Astrocyte (in vitro differentiated cells and primary cell): ENCODE results near the gene OLFML2B. TPM values are rescaled to one million over a fixed set of nuclear protein-coding genes. Genes with fewer than 3 reads are reported as not detected.

Experiments
- DNase-seq: peaks from one replicate; pipeline ENCODE4 v3.0.0-alpha.2; 2010; ENCODE audit warnings: low read depth
- FAIRE-seq: peaks from 2 replicates; lab custom pipeline; 2011; peaks lifted over from hg19 to GRCh38; lab: Jason Lieb, UNC
- H2AFZ ChIP-seq: 2 replicates; pipeline ENCODE4 v1.6.0; 2012; ENCODE audit warnings: low read depth, low read length, inconsistent platforms
- H3K27ac ChIP-seq: 2 replicates; pipeline ENCODE4 v1.5.1; 2011; ENCODE audit warnings: low read depth, low read length, inconsistent platforms
- H3K27me3 ChIP-seq: 2 replicates; pipeline ENCODE4 v1.6.0; 2011; ENCODE audit warnings: low read length, inconsistent platforms; ENCODE audit not compliant: insufficient read depth
- H3K36me3 ChIP-seq: 2 replicates; pipeline ENCODE4 v1.5.1; 2011; ENCODE audit warnings: low read length, inconsistent platforms; ENCODE audit not compliant: insufficient read depth
- H3K4me1 ChIP-seq: 2 replicates; pipeline ENCODE4 v1.5.1; 2011; ENCODE audit warnings: low read length, inconsistent platforms; ENCODE audit not compliant: insufficient read depth
- H3K4me2 ChIP-seq: 2 replicates; pipeline ENCODE4 v1.6.0; 2012; ENCODE audit warnings: low read length, inconsistent platforms
- H3K4me3 ChIP-seq: 2 replicates; pipeline ENCODE4 v1.5.1; 2011; ENCODE audit warnings: low read depth, mild to moderate bottlenecking, low read length, inconsistent platforms; ENCODE audit not compliant: insufficient read depth
- H3K79me2 ChIP-seq: 2 replicates; pipeline ENCODE4 v1.6.0; 2012; ENCODE audit warnings: mild to moderate bottlenecking, low read length, inconsistent platforms; ENCODE audit not compliant: insufficient read depth
- H3K9ac ChIP-seq: 2 replicates; pipeline ENCODE4 v1.6.0; 2012; ENCODE audit warnings: mild to moderate bottlenecking, low read length, inconsistent platforms
- H3K9me3 ChIP-seq: 2 replicates; pipeline ENCODE4 v1.5.1; 2012; ENCODE audit warnings: low read depth, mild to moderate bottlenecking, low read length, inconsistent platforms; ENCODE audit not compliant: insufficient read depth
- H4K20me1 ChIP-seq: 2 replicates; pipeline ENCODE4 v1.6.0; 2012; ENCODE audit warnings: low read length, inconsistent platforms; ENCODE audit not compliant: insufficient read depth
- H3K27ac Mint-ChIP-seq: one replicate; pipeline ENCODE4 v1.8.0; 2021; ENCODE audit warnings: mild to moderate bottlenecking, mixed read lengths; ENCODE audit not compliant: unreplicated experiment
- H3K27me3 Mint-ChIP-seq: one replicate; pipeline ENCODE4 v1.8.0; 2021; ENCODE audit warnings: low read depth, mixed read lengths; ENCODE audit not compliant: unreplicated experiment
- H3K36me3 Mint-ChIP-seq: one replicate; pipeline ENCODE4 v1.8.0; 2021; ENCODE audit warnings: low read depth, mixed read lengths; ENCODE audit not compliant: unreplicated experiment
- H3K4me1 Mint-ChIP-seq: one replicate; pipeline ENCODE4 v1.8.0; 2021; ENCODE audit warnings: low read depth, mixed read lengths; ENCODE audit not compliant: unreplicated experiment
- H3K4me3 Mint-ChIP-seq: one replicate; pipeline ENCODE4 v1.8.0; 2021; ENCODE audit warnings: mild to moderate bottlenecking, moderate library complexity, mixed read lengths; ENCODE audit not compliant: unreplicated experiment
- H3K9me3 Mint-ChIP-seq: one replicate; pipeline ENCODE4 v1.8.0; 2021; ENCODE audit warnings: mild to moderate bottlenecking, mixed read lengths; ENCODE audit not compliant: unreplicated experiment
- CTCF ChIP-seq: IDR thresholded peaks from 2 replicates; pipeline ENCODE4 v1.5.1; 2011; ENCODE audit warnings: low read depth, mild to moderate bottlenecking, inconsistent platforms, low read length, moderate library complexity; ENCODE audit not compliant: insufficient read depth
- EZH2 ChIP-seq: IDR thresholded peaks from 2 replicates; pipeline ENCODE4 v1.6.1; 2012; ENCODE audit warnings: mild to moderate bottlenecking, low read length, inconsistent platforms; ENCODE audit not compliant: insufficient read depth
- total RNA-seq: library from RNA; stranded (reverse); gene quantifications from 2 replicates; pipeline ENCODE4 v1.2.1, GENCODE V29; 2021

The OLFML2B gene
- total RNA-seq, 1 donor from 2014 or later = 14.7 TPM

- no peak overlapping the region for H3K9ac ChIP-seq
- Mint-ChIP-seq H3K9me3 (peaks cover 6% of the 10 kb centered on the region), H3K27ac (no peak overlapping the region), H3K4me1 (peaks cover 6% of the 10 kb centered on the region), H3K36me3 (peaks cover 29% of the 10 kb centered on the region), H3K4me3 (no peak overlapping the region), H3K27me3 (peaks cover 19% of the 10 kb centered on the region)
- H3K27ac ChIP-seq = no peak overlapping the region
- no peak overlapping the region for H2AFZ ChIP-seq
- no peak for FAIRE-seq
- no peak overlapping the region for H3K4me3 ChIP-seq
- H3K79me2 ChIP-seq = no peaks in the 10 kb centered on the region
- no peaks in the 10 kb centered on the region for H4K20me1 ChIP-seq
- no peaks in the 10 kb centered on the region for H3K9me3 ChIP-seq
- peaks cover 3% of the 10 kb centered on the region for H3K27me3 ChIP-seq
- no peaks in the 10 kb centered on the region for H3K36me3 ChIP-seq
- DNase-seq = no peak
- no peak overlapping the region for H3K4me2 ChIP-seq
- peaks cover under 1% of the 10 kb centered on the region for H3K4me1 ChIP-seq
- no peak for TF ChIP-seq EZH2
- no peak for TF ChIP-seq CTCF
These were observed 14.0 kb downstream of the OLFML2B start for GRCh38 chr1:162009501-162010174.

- Histone ChIP-seq H3K27me3 (peaks cover 3% of the 10 kb centered on the region), H3K79me2 (no peaks in the 10 kb centered on the region), H3K4me2 (no peak overlapping the region), H3K4me3 (no peak overlapping the region), H2AFZ (no peak overlapping the region), H3K27ac (no peak overlapping the region), H3K4me1 (peaks cover 9% of the 10 kb centered on the region), H4K20me1 (no peaks in the 10 kb centered on the region), H3K9ac (no peak overlapping the region), H3K9me3 (no peaks in the 10 kb centered on the region), H3K36me3 (no peaks in the 10 kb centered on the region)
- H3K4me1 Mint-ChIP-seq = peaks cover 14% of the 10 kb centered on the region
- FAIRE-seq = no peak
- TF ChIP-seq CTCF (no peak), EZH2 (no peak)
- H3K4me3 Mint-ChIP-seq = no peak overlapping the region
- H3K27ac Mint-ChIP-seq = no peak overlapping the region
- H3K27me3 Mint-ChIP-seq = peaks cover 19% of the 10 kb centered on the region
- H3K9me3 Mint-ChIP-seq = peaks cover 6% of the 10 kb centered on the region
- DNase-seq = no peak
- H3K36me3 Mint-ChIP-seq = peaks cover 21% of the 10 kb centered on the region
These were observed 14.9 kb downstream of the OLFML2B start for GRCh38 chr1:162008799-162009198.

GRCh38 chr1:162007466-162007865 lies 16.2 kb downstream of the OLFML2B start:
- no peak overlapping the region for H3K4me2 ChIP-seq
- no peak overlapping the region for H3K27ac ChIP-seq
- peaks cover 21% of the 10 kb centered on the region for H3K4me1 ChIP-seq
- H3K79me2 ChIP-seq = no peaks in the 10 kb centered on the region
- Mint-ChIP-seq H3K4me1 (peaks cover 26% of the 10 kb centered on the region), H3K36me3 (peaks cover 18% of the 10 kb centered on the region), H3K4me3 (no peak overlapping the region), H3K27ac (no peak overlapping the region), H3K9me3 (peaks cover 3% of the 10 kb centered on the region), H3K27me3 (peaks cover 19% of the 10 kb centered on the region)
- no peak overlapping the region for H2AFZ ChIP-seq
- TF ChIP-seq CTCF = no peak
- TF ChIP-seq EZH2 = no peak
- no peak for DNase-seq
- H3K4me3 ChIP-seq = no peak overlapping the region
- H3K9ac ChIP-seq = no peak overlapping the region
- no peaks in the 10 kb centered on the region for H3K36me3 ChIP-seq
- no peaks in the 10 kb centered on the region for H4K20me1 ChIP-seq
- no peaks in the 10 kb centered on the region for H3K9me3 ChIP-seq
- peaks cover 3% of the 10 kb centered on the region for H3K27me3 ChIP-seq
- FAIRE-seq = no peak
